Activated CD4-positive, alpha-beta T cell treated with anti-CD3 and anti-CD28 coated beads for 24 hours (primary cell): ENCODE measurements around the gene UPP1.
A peak's percentile ranks its signal among the peaks of the same experiment; 100 is the strongest.
"Not testable (repeated sequence)": the region's sequence is repeated elsewhere in the genome, so short reads cannot be mapped to it uniquely, and the experiment has no call there.

Experiments used
- DNase-seq, 2 donors: peaks; one replicate each; pipeline ENCODE4 v3.0.0-alpha.2; 2020; ENCODE audit warnings: low read depth in 2 of 2

UPP1 gene

DNA sequence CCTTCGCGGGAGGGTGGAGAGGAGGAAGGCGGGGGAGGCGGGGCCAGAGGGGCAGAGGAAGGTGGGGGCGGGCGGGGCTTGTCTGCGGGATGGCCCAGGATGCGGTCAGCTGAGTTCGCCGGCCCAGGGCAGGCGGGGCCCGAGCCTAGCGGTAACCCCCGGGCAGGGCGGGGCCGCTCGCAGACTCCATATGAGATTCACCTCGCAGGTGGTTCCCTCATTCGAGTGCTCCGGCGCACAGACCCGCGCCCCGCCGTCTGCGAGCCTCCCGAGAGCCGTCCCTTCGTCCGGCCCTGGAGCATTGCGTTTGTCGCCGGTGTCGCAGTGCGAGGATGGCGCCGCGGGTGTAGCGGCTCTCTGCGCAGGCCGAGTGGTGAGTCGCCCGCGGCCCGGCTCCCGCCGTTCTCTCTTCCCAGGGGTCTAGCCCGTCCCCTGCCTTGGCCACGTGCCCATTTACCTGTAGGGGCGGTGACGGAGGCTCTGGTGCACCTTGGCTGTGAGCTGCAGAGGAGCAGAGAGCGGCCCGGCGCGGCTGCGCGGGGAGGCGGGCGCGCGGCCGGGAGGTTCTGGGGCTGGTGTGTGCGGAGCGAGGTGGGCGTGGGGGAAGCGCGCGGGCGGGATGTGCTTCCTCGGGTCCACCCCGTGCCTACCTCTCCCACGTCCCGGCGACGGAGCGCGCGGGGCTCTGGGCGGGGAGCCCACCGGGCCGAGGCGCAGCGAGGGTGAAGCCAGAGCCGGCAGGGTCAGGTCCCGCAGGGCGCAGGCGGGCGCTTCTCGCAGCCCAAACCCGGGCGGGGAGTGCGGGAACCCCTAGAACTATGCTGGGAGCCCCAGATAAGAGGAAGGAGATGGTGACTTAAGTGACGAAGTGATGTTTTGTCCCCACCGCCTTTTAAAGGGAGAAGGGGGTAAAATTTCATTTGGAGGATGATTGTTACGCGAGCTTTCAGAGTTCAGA lies at the start of gene UPP1:
UPP1 (plus strand) TSS at position 220 of the 958 bp plus-strand sequence. CDS start 5,519 bp downstream, outside the sequence.
- DNase-seq = peak; percentile 72 to 84

DNA sequence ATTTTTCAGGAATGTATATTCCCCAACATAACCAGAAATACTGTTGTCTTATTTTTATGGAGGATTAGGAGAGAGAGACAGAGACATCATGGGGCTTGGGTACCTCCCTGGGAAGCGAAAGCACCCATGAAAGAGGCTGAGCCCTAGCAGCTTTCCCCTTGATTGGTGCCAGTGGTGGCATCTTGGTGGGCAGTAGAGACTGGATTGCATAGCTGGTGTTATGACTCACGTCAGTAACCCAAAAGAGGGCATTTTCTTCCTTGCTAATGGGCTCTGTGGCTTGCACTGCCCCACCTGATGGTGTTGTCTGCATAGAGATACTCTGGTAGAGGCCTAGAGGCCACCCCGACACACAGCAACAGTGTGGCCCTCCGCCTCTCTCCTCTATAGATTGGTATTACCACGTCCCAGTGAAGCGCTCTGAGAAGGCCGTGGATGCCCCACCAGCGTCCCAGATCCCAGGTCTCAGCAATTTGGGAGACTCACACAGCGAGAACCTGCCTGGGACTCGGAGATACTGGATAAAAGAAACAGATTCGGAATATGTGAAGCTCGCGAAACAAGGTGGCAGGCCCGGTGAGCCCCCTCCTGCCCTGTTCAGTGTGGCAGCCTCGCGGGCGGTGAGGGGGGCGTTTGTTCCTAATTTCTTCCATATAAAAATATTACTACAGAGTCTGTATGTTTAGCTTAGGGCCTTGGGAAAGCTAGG lies 48.0 kb upstream of the UPP1 start:
- DNase-seq = no peak

DNA sequence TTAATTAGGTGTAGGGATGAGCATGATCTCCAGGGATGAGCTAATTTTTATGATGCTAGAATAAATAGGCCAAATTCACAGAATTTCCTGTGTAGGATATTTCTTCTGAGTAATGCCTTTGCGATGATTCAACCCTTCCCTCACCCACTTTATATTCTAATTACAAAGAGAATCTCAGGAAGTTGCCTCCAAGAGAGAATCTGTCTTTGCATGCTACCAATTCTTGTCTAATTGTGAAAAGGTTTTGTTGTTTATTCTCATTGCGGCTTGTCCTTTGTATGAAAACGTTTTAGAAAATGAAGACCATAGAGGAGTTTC lies 47.5 kb upstream of the UPP1 start:
- DNase-seq = no peak

DNA sequence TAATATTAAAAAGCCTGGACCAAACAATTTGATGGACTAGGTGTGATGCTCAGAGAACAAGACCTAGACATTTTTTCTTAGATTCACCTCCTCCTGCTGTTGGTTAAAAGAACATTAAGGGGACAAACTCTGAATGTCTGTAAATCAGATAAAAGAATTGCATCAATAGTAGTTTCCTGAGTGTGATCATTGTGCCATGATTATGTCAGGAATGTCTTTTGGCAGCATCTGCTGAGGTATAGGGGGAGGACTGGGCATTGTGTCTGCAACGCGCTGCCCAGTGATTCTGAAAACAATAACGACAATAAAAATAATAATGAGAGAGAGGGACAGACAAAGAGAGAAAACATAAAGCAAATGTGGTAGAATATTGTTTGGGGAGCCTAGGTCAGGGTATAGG lies 46.8 kb upstream of the UPP1 start:
- DNase-seq = no peak

DNA sequence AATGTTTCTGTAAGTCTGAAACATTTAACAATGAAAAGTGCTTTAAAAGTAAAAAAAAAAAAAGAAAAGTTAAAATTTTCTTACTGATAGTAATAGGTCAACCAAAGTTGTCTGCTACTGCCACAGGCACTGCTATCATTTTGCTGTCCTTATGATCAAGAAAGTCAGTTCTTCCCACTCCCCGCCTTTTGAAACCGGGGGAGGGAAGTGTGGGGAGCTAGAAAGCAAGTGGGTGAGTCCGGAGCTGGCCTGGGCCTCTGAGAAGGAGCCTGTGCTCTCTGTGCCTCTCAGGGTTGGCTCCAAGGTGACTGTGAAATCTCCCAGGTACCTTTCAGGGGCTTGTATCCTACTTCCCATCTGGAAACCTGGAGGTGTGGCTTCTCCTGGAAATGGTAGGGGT lies 46.4 kb upstream of the UPP1 start:
- no peak for DNase-seq

DNA sequence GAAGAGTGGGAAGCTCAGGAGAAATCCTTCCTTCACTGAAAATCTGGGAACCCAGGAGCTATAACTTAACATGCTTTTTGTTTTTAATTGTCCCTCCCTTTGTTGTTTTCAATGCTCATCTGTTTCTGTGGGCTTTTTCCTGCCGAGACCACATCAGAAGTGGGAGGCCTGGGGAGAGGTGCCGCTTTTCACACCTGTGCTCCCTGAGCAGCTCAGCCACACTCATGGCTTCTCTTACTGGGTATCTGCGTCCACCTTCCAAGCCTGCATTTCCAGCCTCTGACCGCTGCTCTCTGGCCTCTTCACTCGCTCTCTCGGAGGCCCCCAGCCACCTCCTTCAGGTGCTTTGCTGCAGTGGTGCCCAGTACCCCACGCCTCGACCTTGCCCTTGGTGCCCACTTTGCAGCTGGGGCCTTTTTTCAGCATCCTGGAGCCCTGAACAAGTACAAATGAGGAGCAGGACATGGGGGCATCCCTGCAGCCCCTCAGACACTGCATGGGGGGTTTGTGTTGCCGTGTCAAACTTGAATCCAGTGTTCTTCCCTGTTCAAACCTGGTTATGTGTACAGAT lies 43.8 kb upstream of the UPP1 start:
- no peak for DNase-seq

DNA sequence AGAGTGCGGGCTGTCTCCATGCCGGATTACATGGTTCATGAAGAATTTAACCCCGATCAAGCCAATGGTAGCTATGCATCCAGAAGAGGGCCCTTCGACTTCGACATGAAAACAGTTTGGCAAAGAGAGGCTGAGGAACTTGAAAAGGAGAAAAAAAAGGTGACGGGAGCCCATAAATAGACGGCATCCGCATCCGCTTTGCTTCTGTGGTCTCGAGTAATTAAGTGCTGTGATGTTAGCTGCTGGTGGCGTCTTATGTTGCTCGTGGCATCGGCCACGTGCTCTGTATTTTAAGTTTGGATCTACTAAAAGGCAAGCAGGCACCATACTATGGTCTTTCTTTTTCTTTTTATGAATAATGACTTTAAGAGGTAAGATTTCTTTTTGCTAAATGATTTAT lies 42.6 kb upstream of the UPP1 start:
- DNase-seq = no peak

DNA sequence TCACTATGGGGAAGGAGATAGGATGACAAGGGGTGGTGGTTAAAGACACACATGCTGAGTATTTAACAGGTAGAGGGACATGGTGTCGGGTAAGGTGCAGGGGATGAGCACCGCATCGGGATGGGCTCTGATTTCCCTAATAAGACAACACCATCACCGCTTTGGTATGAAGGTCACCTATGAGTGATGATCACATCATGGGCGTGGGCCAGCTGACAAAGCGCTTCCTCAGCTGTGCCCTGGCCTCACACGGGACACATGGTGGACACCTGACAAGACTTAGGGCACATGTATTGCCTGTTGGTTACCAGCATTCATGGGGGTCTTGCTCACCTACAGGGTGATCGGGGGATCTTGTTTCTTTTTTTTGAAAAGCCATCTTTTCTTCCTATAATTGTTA lies 41.0 kb upstream of the UPP1 start:
- DNase-seq = no peak

DNA sequence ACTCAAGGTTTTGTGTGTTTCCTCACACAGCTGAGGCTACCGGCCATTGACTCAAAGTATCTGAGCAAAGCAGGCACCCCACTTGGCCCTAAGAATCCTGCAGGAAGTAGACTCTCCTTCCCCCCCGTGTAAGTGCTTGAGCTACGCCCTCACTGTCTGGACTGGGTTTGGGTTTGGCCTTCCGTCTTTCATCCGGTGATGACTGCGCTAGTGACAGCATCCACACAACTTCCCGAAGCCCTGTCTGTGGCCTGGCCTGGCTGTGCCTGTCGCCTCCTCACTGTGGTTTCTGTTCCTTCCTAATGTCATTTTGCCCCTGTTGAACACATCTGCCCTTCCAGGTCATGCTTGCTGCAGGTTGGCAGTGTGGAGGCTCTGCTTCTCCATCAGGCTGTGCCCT lies 39.2 kb upstream of the UPP1 start:
- DNase-seq = no peak

DNA sequence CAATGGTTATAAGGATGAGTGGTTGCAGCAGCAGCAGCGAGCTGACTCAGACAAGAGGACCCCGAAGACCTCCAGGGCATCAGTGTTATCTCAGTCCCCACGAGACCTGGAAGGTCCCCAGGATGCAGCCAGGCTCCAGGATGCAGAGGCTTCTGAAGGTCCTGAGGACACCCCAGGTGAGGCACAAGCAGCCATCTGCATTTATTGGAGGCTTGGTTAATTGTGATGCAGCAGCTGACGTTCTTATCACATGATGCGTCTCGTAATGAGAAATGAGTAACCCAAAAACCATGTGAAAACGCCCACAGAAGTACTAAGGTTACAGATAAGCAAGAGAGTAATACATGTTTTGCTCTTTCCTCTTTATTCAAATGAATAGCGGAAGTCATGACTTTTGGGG lies 36.3 kb upstream of the UPP1 start:
- no peak for DNase-seq

DNA sequence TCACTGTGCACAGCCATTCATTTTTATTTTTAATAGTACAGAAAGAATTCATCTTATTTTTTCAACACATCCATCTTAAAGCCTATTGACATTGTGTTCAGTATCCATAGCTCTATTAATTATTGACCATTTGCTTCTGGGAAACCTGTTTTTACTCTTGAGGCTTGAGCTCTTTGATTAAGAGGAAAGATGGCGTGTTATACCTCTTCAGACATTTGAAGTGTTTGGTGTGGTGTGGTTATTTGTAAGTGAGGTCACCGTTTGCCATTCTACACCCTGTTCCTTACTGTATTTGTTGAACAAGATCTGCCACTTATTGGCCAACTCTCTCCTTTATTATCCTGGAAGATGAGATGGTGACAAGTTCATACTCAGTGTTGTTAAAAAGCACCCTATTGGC lies 35.3 kb upstream of the UPP1 start:
- DNase-seq = no peak

DNA sequence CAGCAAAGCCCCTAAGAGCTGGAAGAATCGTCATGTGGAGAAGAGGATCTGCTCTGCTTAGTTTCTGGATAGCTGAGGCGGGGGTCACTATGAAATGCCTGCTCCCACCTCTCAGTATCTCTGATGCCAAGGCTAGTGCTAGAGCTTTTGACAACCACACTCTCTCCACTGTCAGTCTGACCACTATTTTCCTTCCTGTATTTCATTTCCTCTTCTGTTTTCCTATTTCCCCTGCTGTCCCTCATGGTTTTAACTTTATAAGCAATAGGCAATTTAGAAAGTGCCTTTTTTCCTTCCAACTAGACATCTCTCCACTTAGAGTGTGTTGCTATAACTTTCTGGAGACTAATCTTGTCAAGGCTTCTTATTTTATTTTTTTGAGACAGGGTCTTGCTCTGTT lies 30.1 kb upstream of the UPP1 start:
- DNase-seq = no peak

DNA sequence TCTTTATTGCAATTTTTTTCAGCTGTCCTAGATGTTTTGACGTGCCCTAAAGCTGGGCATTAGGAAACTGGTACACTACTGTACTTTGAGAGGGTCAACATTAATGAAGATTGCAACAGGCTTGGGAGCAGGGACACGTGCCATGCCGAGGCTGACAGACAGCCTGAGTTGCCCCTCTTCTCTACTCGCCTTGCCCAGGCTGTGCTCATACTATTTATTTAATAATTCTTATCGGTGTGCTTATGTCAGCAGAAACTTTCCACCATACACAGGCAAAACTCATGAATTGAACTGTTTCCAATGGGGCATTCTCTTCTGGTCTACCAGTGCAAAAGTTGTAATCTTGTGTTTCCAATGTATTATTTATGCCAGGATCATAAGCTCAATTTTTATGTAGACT lies 29.4 kb upstream of the UPP1 start:
- DNase-seq = no peak

DNA sequence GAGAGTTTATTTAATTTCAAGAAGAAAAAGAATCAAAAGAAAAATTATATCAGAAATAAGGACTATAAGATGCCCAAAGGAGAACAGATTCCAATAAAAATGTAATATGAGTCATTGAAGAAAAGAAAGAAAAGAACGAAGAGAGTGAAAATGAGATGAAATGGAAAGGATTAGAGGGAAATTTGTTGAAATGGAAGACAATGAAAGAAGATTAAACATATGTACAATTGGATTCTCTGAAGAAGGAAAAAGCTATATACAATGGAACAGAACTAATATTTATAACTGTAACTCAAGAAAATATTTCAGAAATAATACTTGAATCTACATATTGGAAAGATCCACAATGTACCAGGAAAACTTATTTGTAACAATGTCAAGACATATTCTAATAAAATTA lies 25.1 kb upstream of the UPP1 start:
- DNase-seq = no peak

DNA sequence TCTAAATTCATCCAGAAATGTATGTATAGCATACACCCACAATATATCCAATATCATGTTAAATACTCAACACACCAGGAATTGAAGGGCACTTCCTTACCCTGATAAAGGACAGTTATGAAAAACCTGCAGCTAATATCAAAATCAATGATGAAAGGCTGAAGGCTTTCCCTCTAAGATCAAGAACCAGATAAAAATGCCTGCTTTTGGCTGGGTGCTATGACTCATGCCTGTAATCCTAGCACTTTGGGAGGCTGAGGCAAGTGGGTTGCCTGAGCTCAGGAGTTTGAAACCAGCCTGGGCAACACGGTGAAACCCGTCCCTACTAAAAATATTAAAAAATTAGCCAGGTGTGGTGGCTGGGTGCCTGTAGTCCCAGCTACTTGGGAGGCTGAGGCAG lies 21.6 kb upstream of the UPP1 start:
- no peak for DNase-seq

DNA sequence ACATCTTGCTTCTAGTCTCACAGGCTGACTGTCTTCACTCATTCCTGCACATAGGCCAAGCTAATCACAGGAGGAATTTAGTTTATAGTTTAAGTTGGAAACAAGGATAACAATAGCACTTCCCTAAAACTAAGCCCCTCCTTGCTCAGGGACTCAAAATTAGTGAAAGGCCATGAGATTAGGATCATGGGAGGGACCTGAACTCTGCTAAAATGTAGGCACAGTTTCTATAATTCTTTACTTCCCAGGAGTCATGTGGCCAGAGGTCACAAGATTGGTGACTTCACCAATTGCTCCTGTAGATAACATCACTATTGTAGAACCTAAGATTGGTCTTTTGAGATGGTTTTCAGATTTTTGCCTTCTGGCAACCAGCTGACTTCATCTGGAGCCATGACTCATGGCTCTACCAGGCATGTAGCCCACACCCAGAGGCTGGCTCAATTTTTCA lies 14.8 kb upstream of the UPP1 start:
- no peak for DNase-seq

DNA sequence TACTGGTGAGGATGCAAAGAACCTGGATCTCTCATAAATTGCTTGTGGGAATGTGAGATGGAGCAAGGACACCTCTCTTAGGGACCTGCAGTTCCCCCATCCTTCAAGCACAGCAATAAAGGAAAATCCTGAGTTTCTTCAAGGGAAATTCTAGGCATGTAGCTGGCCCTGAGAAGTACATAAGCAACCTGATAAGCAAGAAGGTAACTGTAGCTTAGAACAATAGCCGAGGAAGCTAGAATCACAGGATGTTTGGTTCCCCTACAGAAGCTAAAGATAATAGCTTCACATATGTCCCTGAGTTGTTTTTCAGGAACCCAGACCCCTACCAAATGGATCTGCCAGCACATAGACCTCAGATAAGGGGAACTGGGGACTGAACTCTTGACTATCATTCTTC lies 11.6 kb upstream of the UPP1 start:
- DNase-seq = no peak

DNA sequence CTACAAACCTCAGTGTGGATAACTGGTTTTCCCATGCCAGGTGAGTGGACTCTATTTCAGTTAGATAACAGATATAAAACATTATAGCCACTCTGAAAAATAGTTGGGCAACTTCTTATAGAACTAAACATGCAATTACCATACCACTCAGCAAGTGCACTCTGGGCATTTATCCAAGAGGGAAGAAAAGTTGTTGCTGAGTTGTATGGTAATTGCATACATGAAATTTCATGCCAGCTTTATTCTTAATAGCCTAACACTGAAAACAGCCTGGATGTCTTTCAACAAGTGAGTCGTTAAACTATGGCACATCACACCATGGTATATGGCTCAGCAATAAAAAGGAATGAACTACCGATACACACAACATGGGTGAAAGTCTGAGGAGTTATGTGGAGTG lies 10.6 kb upstream of the UPP1 start:
- no peak for DNase-seq

DNA sequence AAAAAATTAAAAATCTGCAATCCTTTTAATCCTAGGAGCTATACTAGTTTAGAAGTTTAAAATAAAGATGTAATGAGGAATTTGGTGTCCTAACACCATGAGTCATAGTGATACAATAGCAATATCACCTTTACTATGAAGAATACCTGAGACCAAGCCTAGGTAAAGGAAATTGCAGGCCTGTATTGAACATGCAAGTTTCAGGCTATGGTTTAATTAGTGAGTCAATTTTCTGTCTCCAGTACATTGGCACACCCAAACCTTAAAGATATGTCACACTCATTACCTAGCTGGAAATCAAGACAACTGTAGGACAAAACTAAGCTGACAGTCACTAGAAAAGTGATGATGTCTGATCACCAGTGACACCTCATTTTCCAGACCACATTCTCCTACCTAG lies 6.7 kb upstream of the UPP1 start:
- not testable (repeated sequence) for DNase-seq

DNA sequence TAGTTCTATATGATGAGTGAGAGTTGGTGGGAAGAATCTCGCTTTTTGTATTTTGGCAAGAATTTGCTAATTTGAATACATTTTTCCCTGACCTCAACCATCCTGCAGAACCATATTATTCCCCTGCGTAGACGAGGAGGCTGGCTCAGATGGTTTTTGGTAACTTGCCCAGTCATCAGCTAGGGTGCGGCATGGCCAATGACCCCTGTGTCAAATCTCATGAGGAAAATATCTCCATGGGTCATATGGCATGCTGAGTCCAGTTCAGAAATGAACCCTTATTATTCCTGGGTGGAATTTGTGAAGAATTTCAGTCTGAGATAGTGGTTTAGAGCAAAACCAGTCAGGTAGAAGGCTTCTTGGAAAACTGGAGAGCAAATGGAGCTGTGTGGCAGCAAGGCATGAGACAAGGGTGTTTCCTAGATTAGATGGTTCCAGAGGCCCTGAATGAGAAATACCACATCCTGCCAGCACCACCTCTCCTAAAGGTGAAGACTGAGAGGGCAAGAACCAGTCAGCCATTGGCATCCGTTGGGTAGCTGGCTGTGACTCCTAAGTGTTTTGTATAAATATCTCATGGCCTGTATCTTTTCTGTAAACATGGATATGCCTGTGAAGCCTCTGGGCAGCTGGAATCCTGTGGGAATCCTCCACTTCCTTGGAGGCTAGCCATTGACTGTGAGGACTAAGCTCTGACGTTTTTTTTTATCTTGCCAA lies 5.8 kb upstream of the UPP1 start:
- no peak for DNase-seq

DNA sequence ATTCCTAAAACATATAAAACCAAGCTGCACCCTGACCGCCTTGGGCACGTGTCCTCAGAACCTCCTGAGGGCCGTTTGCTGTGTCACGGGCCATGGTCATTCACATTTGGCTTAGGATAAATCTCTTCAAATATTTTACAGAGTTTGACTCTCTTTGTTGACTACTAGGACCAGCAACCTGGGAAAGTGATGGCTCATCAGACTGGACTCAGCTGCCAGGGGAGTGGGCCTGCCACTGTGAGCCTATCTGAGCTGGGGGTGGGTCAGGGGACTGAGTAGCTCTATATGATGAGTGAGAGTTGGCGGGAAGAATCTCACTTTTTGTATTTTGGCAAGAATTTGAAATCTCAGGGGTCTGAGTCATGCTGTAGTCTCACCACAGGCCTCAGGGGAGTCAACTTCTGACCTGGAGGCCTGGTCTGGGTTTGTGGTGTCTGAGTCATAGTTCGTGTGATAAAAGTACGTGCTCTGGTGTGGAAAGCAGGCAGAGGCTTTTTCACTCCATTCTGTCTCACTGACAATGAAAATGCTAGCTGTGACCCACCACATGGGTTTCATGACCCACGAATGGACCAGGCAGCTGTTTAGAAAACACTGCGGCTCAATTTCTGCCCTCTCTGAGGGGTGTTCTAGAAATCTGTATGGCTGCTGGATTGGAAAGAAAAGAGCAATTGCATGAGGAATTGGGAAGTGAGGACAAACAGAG lies 4.2 kb upstream of the UPP1 start:
- peak; percentile 48 to 54 for DNase-seq

DNA sequence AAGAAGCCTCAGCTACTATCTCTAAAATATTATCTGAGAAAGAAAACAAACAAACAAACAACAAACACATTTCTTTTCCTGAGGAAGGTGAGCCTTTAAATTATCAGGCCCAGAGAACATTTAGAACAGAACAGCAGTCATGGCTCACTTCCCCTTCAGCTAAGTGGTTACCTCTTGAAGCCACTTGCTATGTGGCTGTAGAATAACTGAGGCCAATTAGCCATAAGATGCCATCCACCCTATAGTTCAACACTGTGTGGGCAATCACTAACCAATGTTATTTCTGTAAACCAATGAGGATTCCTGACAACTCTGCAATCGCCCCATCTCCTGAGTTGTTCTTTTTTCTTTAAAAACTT lies 3.7 kb upstream of the UPP1 start:
- no peak for DNase-seq
